Stomach (tissue), 4 donors: ENCODE results near the gene ROBO2.

Source experiments
- POLR2A ChIP-seq, 4 donors: fragments of 450-650 bp; IDR thresholded peaks; one replicate each; pipeline ENCODE4 v1.6.1; 2016; ENCODE audit warnings: antibody characterized with exemption in 4 of 4, control low read depth in 2 of 4, mild to moderate bottlenecking in 1 of 4, moderate library complexity in 1 of 4
- POLR2AphosphoS5 ChIP-seq, 3 donors: sonication (generic); formaldehyde crosslinking; IDR thresholded peaks; one replicate each; pipeline ENCODE4 v1.6.1; 2016; ENCODE audit warnings: antibody characterized with exemption in 3 of 3
- TF ChIP-seq, protein P1 (sequence below), 7 experiments: fragments of 450-650 bp in 4 of 7; fragments of 200-600 bp in 3 of 7; sonication (generic) in 3 of 7; IDR thresholded peaks; one replicate each; pipeline ENCODE4 v1.5.1; 2016 to 2019; ENCODE audit warnings: antibody characterized with exemption in 7 of 7, control low read depth in 2 of 7, mild to moderate bottlenecking in 1 of 7

DNA sequence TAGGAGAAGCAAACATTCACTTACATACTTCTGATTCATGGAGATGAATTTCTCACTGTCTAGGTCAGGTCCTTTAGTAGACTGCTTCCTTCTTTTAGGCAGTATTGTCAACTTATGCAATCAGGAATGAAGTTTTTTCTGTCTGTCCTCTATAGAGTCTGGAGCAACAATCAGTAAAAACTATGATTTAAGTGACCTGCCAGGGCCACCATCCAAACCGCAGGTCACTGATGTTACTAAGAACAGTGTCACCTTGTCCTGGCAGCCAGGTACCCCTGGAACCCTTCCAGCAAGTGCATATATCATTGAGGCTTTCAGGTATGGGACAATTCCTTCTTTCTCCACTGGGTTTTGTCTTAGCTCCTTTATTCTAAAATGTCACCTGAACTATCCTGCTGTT, 523.1 kb downstream of the ROBO2 start:
- TF ChIP-seq, protein P1, sequence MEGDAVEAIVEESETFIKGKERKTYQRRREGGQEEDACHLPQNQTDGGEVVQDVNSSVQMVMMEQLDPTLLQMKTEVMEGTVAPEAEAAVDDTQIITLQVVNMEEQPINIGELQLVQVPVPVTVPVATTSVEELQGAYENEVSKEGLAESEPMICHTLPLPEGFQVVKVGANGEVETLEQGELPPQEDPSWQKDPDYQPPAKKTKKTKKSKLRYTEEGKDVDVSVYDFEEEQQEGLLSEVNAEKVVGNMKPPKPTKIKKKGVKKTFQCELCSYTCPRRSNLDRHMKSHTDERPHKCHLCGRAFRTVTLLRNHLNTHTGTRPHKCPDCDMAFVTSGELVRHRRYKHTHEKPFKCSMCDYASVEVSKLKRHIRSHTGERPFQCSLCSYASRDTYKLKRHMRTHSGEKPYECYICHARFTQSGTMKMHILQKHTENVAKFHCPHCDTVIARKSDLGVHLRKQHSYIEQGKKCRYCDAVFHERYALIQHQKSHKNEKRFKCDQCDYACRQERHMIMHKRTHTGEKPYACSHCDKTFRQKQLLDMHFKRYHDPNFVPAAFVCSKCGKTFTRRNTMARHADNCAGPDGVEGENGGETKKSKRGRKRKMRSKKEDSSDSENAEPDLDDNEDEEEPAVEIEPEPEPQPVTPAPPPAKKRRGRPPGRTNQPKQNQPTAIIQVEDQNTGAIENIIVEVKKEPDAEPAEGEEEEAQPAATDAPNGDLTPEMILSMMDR (IDR thresholded peaks at IDR 0.05) = no peak
- TF ChIP-seq POLR2A (IDR thresholded peaks at IDR 0.05) = no peak
- no peak for TF ChIP-seq POLR2AphosphoS5 (IDR thresholded peaks at IDR 0.05)
